Endothelial cell of umbilical vein (primary cell): Measurements from ENCODE around the gene WDFY3. TPM values are rescaled to one million over a fixed set of nuclear protein-coding genes. Genes with fewer than 3 reads are reported as not detected.

Experiments
- BruUV-seq: library from RNA; stranded (reverse); fragments of 400-500 nt; replicated peaks from 2 replicates; lab custom pipeline; 2021; lab: Mats Ljungman, UMichigan
- CTCF ChIA-PET: fragments of 300-600, 350-600 bp; sonication (Branson Sonifier 250); formaldehyde crosslinking; loops from one replicate; lab custom pipeline; 2021; ENCODE audit warnings: antibody characterized with exemption, inconsistent platforms; lab: Charles Lee
- POLR2A ChIA-PET: fragments of 300-600, 350-600 bp; sonication (Branson Sonifier 250); formaldehyde crosslinking; loops from one replicate; lab custom pipeline; 2021; ENCODE audit warnings: antibody characterized with exemption, inconsistent platforms; lab: Charles Lee
- DNase-seq: peaks from one replicate; pipeline ENCODE4 v3.0.0-alpha.2; 2011; ENCODE audit warnings: low read depth, low spot score
- FAIRE-seq: peaks from 2 replicates; lab custom pipeline; 2011; peaks lifted over from hg19 to GRCh38; lab: Jason Lieb, UNC
- H2AFZ ChIP-seq: 2 replicates; pipeline ENCODE4 v1.6.0; 2012; ENCODE audit warnings: low read depth, low read length, control low read depth, inconsistent platforms
- H3K27ac ChIP-seq: 2 replicates; pipeline ENCODE4 v1.5.1; 2011; ENCODE audit warnings: low read depth, mild to moderate bottlenecking, control low read depth, low read length, moderate library complexity; ENCODE audit not compliant: insufficient read depth
- H3K27me3 ChIP-seq, 2 experiments: 2 replicates each; pipeline versions ENCODE4 v1.6.0 to v1.6.1; 2011; ENCODE audit warnings: low read length in 2 of 2, mixed read lengths in 1 of 2; ENCODE audit not compliant: control insufficient read depth in 2 of 2, insufficient read depth in 2 of 2
- H3K36me3 ChIP-seq, 2 experiments: 2 replicates in 1 of 2; 3 replicates in 1 of 2; pipeline ENCODE4 v1.5.1; 2011; ENCODE audit warnings: low read length in 2 of 2, mild to moderate bottlenecking in 1 of 2, moderate library complexity in 1 of 2; ENCODE audit not compliant: control insufficient read depth in 2 of 2, insufficient read depth in 2 of 2; ENCODE audit errors: extremely low read depth in 1 of 2
- H3K4me1 ChIP-seq: 3 replicates; pipeline ENCODE4 v1.5.1; 2011; ENCODE audit warnings: mild to moderate bottlenecking, low read length; ENCODE audit not compliant: control insufficient read depth, insufficient read depth; ENCODE audit errors: extremely low read depth
- H3K4me2 ChIP-seq: 2 replicates; pipeline ENCODE4 v1.6.1; 2011; ENCODE audit warnings: low read length, control low read depth, mixed read lengths; ENCODE audit not compliant: insufficient read depth
- H3K4me3 ChIP-seq, 3 experiments: fragments of 200-600 bp in 1 of 3; sonication (generic), shearing (Covaris generic) in 1 of 3; replicated peaks in 1 of 3; 2 replicates each; pipeline ENCODE4 v1.5.1; 2011 to 2016; ENCODE audit warnings: control low read depth in 3 of 3, low read length in 3 of 3, mild to moderate bottlenecking in 2 of 3, inconsistent platforms in 1 of 3, low read depth in 1 of 3, moderate library complexity in 1 of 3; ENCODE audit not compliant: insufficient read depth in 1 of 3
- H3K79me2 ChIP-seq: 2 replicates; pipeline ENCODE4 v1.6.0; 2012; ENCODE audit warnings: low read length, inconsistent platforms; ENCODE audit not compliant: control insufficient read depth, insufficient read depth
- H3K9ac ChIP-seq: replicated peaks from 2 replicates; pipeline ENCODE3; 2011; ENCODE audit warnings: low read length, control low read depth; ENCODE audit not compliant: insufficient read depth; ENCODE audit errors: extremely low read depth
- H3K9me1 ChIP-seq: replicated peaks from 3 replicates; pipeline ENCODE4 v1.6.0; 2011; ENCODE audit warnings: mild to moderate bottlenecking, low read length; ENCODE audit not compliant: control insufficient read depth, insufficient read depth; ENCODE audit errors: extremely low read depth
- H3K9me3 ChIP-seq: replicated peaks from 2 replicates; pipeline ENCODE4 v1.5.1; 2012; ENCODE audit warnings: low read length, inconsistent platforms; ENCODE audit not compliant: control insufficient read depth, insufficient read depth
- H4K20me1 ChIP-seq: replicated peaks from 2 replicates; pipeline ENCODE3; 2011; ENCODE audit warnings: mild to moderate bottlenecking, low read length; ENCODE audit not compliant: control insufficient read depth, insufficient read depth; ENCODE audit errors: extremely low read depth
- CTCF ChIP-seq, 2 donors: IDR thresholded peaks; 1 replicate in 1 of 2; 2 replicates in 1 of 2; pipeline ENCODE4 v1.5.1; 2011; ENCODE audit warnings: low read length in 2 of 2, mild to moderate bottlenecking in 2 of 2, moderate library complexity in 2 of 2, control low read depth in 1 of 2, inconsistent platforms in 1 of 2, low read depth in 1 of 2; ENCODE audit not compliant: insufficient read depth in 1 of 2; ENCODE audit errors: extremely low read depth in 1 of 2
- EZH2 ChIP-seq: IDR thresholded peaks from 2 replicates; pipeline ENCODE4 v1.6.1; 2012; ENCODE audit warnings: borderline replicate concordance, low read depth, mild to moderate bottlenecking, moderate library complexity, low read length, inconsistent platforms; ENCODE audit not compliant: severe bottlenecking
- FOS ChIP-seq: IDR thresholded peaks from 2 replicates; pipeline ENCODE4 v1.6.1; 2011; ENCODE audit warnings: mild to moderate bottlenecking, low read length, moderate library complexity, borderline replicate concordance; ENCODE audit not compliant: insufficient read depth
- GATA2 ChIP-seq: IDR thresholded peaks from 2 replicates; pipeline ENCODE4 v1.7.0; 2011; ENCODE audit warnings: low read depth, mild to moderate bottlenecking, moderate library complexity, mixed read lengths, low read length; ENCODE audit not compliant: insufficient read length, insufficient read depth
- JUN ChIP-seq: IDR thresholded peaks from 2 replicates; pipeline ENCODE4 v1.6.1; 2011; ENCODE audit warnings: borderline replicate concordance, low read depth; ENCODE audit not compliant: insufficient read length, insufficient read depth
- MAX ChIP-seq: IDR thresholded peaks from 2 replicates; pipeline ENCODE4 v1.6.1; 2011; ENCODE audit not compliant: insufficient read depth, insufficient read length
- MYC ChIP-seq: IDR thresholded peaks from one replicate; pipeline ENCODE4 v1.6.1; 2011; ENCODE audit warnings: mild to moderate bottlenecking, low read depth, low read length
- POLR2A ChIP-seq: IDR thresholded peaks from 2 replicates; pipeline ENCODE4 v1.6.1; 2012; ENCODE audit warnings: low read depth, mild to moderate bottlenecking, control low read depth, low read length
- POLR2AphosphoS5 ChIP-seq: IDR thresholded peaks from 2 replicates; pipeline ENCODE4 v1.6.1; 2012; ENCODE audit warnings: low read depth, mild to moderate bottlenecking, control low read depth, low read length, moderate library complexity; ENCODE audit not compliant: insufficient read depth
- dilution Hi-C: fragments of 300-500 bp; cut with MboI; formaldehyde crosslinking; loops from one replicate; pipeline ENCODE4 v1.15.0; 2019; ENCODE audit warnings: low sequenced_read_pairs; ENCODE audit not compliant: extremely low pct_ligation_motif_present
- intact Hi-C: fragments of 100-400 bp; cut with micrococcal nuclease; formaldehyde crosslinking; loops from one replicate; pipeline ENCODE4 v1.10.0; 2022
- polyA plus RNA-seq, 4 experiments: library from polyadenylated mRNA; depleted of rRNA in 3 of 4; stranded (reverse) in 3 of 4; unstranded in 1 of 4; fragments of >200 nt; gene quantifications; 2 replicates each; pipeline versions ENCODE4 v1.2.1 to v1.2.3, GENCODE V29; 2011 to 2012; ENCODE audit warnings: missing spikeins in 1 of 4
- total RNA-seq: library from RNA; stranded (reverse); gene quantifications from 2 replicates; pipeline ENCODE4 v1.2.3, GENCODE V29; 2021

The WDFY3 gene
- total and polyA plus RNA-seq, 2 donors (not counting 3 experiments of a cell fraction or from before 2014, with no cell fraction given), result 37.0 to 113 TPM

- no TSS peak for BruUV-seq
- Histone ChIP-seq H3K27ac (no peak overlapping the region), H3K4me1 (no peaks in the 10 kb centered on the region), H3K27me3 (no peaks in the 10 kb centered on the region), H3K79me2 (no peaks in the 10 kb centered on the region), H4K20me1 (no peaks in the 10 kb centered on the region), H3K36me3 (peaks cover 0 to 2% of the 10 kb centered on the region in 2 experiments), H3K9me3 (no peaks in the 10 kb centered on the region), H3K4me2 (no peak overlapping the region), H3K9me1 (no peaks in the 10 kb centered on the region), H3K4me3 (no peak overlapping the region), H2AFZ (no peak overlapping the region), H3K9ac (no peak overlapping the region)
- ChIA-PET CTCF (interaction anchor here (1.2 kb wide), 1 partner anchor 22 kb away, joined by 3 read pairs; no protein-coding TSS in a partner anchor), POLR2A (no interaction called here)
- intact Hi-C loops (no loop called here), dilution Hi-C loops (no loop called here)
- no peak for DNase-seq
- FAIRE-seq, result no peak
- TF ChIP-seq JUN (no peak), FOS (no peak), GATA2 (no peak), MYC (no peak)
Observed at GRCh38 chr4:84661191-84661939, 305.1 kb downstream of the WDFY3 start.

- intact Hi-C loops, result no loop called here
- DNase-seq, result no peak
- BruUV-seq, result no TSS peak
- Histone ChIP-seq H3K4me2 (no peak overlapping the region), H3K79me2 (no peaks in the 10 kb centered on the region), H3K27ac (no peak overlapping the region), H2AFZ (no peak overlapping the region), H3K9ac (no peak overlapping the region), H4K20me1 (no peaks in the 10 kb centered on the region), H3K36me3 (peaks cover 0 to 2% of the 10 kb centered on the region in 2 experiments), H3K9me3 (no peaks in the 10 kb centered on the region), H3K27me3 (no peaks in the 10 kb centered on the region), H3K4me1 (no peaks in the 10 kb centered on the region), H3K9me1 (no peaks in the 10 kb centered on the region), H3K4me3 (no peak overlapping the region)
- FAIRE-seq, result no peak
- TF ChIP-seq MYC (no peak), MAX (no peak), FOS (no peak), CTCF (IDR thresholded peaks at IDR 0.05; ENCODE audit: extremely low read depth in 1 of 2, insufficient read depth in 1 of 2, low read depth in 1 of 2, low read length in 2 of 2) (no peak), JUN (no peak), GATA2 (no peak), POLR2AphosphoS5 (no peak), EZH2 (no peak), POLR2A (no peak)
- dilution Hi-C loops, result no loop called here
- CTCF ChIA-PET, result no interaction called here
- POLR2A ChIA-PET, result no interaction called here
Observed at GRCh38 chr4:84660606-84661005, 305.9 kb downstream of the WDFY3 start.
